ENCODE measurements around the gene GBGT1. TPM values are rescaled to one million over a fixed set of nuclear protein-coding genes. Genes with fewer than 3 reads are reported as not detected.

The GBGT1 gene
- polyA plus RNA-seq, 3 donors from 2014 or later, result not detected

GRCh38 chr9:133149130-133150015 lies 14.3 kb downstream of the GBGT1 start:
- peaks cover 32 to 39% of the 10 kb centered on the region in 2 donors for H3K4me1 Mint-ChIP-seq
- peak; percentile 88 to 90 (median 89) for DNase-seq
- no peaks in the 10 kb centered on the region for H3K9me3 Mint-ChIP-seq
- no peaks in the 10 kb centered on the region for H3K36me3 Mint-ChIP-seq
- H3K27me3 Mint-ChIP-seq (ENCODE audit: low read depth in 3 of 3), result peaks cover 3 to 16% (median 6%) of the 10 kb centered on the region in 3 donors
- H3K27ac Mint-ChIP-seq, result peak overlapping the region; percentile 71 to 89 (median 80)
- peak overlapping the region; percentile 69 to 83 (median 72) for H3K4me3 Mint-ChIP-seq

- Mint-ChIP-seq H3K9me3 (no peaks in the 10 kb centered on the region), H3K4me1 (peaks cover 39 to 46% of the 10 kb centered on the region in 2 donors), H3K27me3 (ENCODE audit: low read depth in 3 of 3) (peaks cover 9 to 23% (median 13%) of the 10 kb centered on the region in 3 donors), H3K4me3 (peak overlapping the region; percentile 85 to 96 (median 92)), H3K36me3 (no peaks in the 10 kb centered on the region), H3K27ac (peak overlapping the region; percentile 93 to 98 (median 97))
- peak; percentile 55 to 64 (median 62) for DNase-seq
These were observed 15.2 kb downstream of the GBGT1 start for GRCh38 chr9:133148199-133149129.

- Mint-ChIP-seq H3K27me3 (ENCODE audit: low read depth in 3 of 3) (peaks cover 14 to 25% (median 15%) of the 10 kb centered on the region in 3 donors), H3K36me3 (no peaks in the 10 kb centered on the region), H3K27ac (peak overlapping the region; percentile 93 to 98 (median 97)), H3K4me3 (peak overlapping the region; percentile 85 to 96 (median 92)), H3K4me1 (peaks cover 47 to 55% of the 10 kb centered on the region in 2 donors), H3K9me3 (no peaks in the 10 kb centered on the region)
- peak; percentile 77 to 82 (median 80) for DNase-seq
These were observed 16.1 kb downstream of the GBGT1 start for GRCh38 chr9:133147412-133148198.

DNA sequence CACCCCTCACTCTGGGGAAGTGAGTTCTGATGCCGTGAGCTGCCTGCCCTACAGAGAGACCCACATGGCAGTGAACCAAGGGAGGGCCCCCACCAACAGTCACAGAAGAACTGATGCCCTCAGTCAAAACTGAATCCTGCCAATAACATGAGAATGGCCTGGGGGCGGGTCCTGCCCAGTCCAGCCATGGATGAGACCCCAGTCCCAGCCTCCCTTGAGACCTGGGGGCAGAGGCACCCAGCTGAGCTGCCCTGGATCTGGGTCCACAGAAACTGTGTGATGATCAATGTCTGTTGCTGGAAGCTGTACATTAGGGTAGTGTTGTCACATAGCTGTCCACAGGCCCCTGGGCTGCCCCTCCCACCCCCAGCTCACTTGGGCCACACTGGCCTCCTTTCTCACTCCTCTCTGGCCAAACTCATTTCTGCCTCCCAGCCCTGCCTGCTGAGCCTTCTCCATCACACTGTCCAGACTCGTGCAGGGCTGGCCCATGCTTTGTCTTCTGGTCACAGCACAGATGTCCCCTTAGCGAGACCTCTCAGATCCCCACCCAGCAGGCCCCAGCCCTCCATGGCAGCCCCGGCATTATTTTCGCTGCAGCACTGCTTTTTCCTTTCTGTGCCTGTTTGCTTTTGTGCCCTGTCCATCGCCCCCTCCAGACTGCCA lies 16.8 kb downstream of the GBGT1 start:
- H3K4me1 Mint-ChIP-seq, result peaks cover 54 to 62% of the 10 kb centered on the region in 2 donors
- peak overlapping the region in 2 of 5 donors; percentile 25 to 85 for H3K4me3 Mint-ChIP-seq
- peaks cover 20 to 28% (median 20%) of the 10 kb centered on the region in 3 donors for H3K27me3 Mint-ChIP-seq (ENCODE audit: low read depth in 3 of 3)
- no peak for DNase-seq
- H3K36me3 Mint-ChIP-seq, result no peaks in the 10 kb centered on the region
- H3K9me3 Mint-ChIP-seq, result no peaks in the 10 kb centered on the region
- H3K27ac Mint-ChIP-seq, result peak overlapping the region; percentile 93 to 98 (median 96)

GRCh38 chr9:133144904-133145851 lies 18.5 kb downstream of the GBGT1 start:
- Mint-ChIP-seq H3K36me3 (no peaks in the 10 kb centered on the region), H3K4me1 (peaks cover 65 to 73% of the 10 kb centered on the region in 2 donors), H3K9me3 (no peaks in the 10 kb centered on the region), H3K4me3 (peak overlapping the region; percentile 77 to 84 (median 80)), H3K27ac (peak overlapping the region; percentile 93 to 97 (median 96)), H3K27me3 (ENCODE audit: low read depth in 3 of 3) (peaks cover 22 to 26% (median 23%) of the 10 kb centered on the region in 3 donors)
- DNase-seq, result no peak

- Mint-ChIP-seq H3K27ac (peak overlapping the region; percentile 93 to 97 (median 96)), H3K36me3 (no peaks in the 10 kb centered on the region), H3K4me3 (peak overlapping the region; percentile 77 to 84 (median 80)), H3K9me3 (no peaks in the 10 kb centered on the region), H3K27me3 (ENCODE audit: low read depth in 3 of 3) (peaks cover 22 to 24% (median 23%) of the 10 kb centered on the region in 3 donors), H3K4me1 (peaks cover 65 to 70% of the 10 kb centered on the region in 2 donors)
- peak; percentile 97 to 99 (median 98) for DNase-seq
These were observed 19.4 kb downstream of the GBGT1 start for GRCh38 chr9:133144142-133144903.

DNA sequence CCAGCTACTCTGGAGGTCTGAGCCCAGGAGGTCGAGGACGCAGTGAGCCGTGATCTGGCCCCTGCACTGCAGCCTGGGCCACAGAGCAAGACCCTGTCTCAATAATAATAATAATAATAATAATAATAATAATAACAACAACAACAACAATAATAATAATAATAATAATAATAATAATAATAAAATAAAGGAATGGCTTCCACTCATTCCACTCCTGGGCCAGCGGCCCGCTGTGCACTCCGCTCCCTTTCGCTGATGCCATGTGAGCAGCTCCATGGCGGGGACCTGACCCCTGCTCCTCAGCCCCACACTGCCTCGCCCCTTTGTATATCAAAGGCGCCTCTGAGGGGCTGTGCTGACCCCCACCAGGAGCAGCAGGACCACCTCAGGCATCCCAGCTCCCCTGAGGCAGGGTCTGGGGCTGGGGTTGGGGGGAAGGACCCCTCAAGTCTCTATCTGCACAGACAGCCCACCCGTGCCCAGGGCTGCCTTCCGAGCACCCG lies 20.0 kb downstream of the GBGT1 start:
- H3K27me3 Mint-ChIP-seq (ENCODE audit: low read depth in 3 of 3), result peaks cover 22 to 23% (median 23%) of the 10 kb centered on the region in 3 donors
- DNase-seq, result no peak
- peak overlapping the region; percentile 77 to 84 (median 80) for H3K4me3 Mint-ChIP-seq
- peak overlapping the region; percentile 96 to 99 (median 98) for H3K27ac Mint-ChIP-seq
- H3K4me1 Mint-ChIP-seq, result peaks cover 65 to 73% of the 10 kb centered on the region in 2 donors
- no peaks in the 10 kb centered on the region for H3K36me3 Mint-ChIP-seq
- no peaks in the 10 kb centered on the region for H3K9me3 Mint-ChIP-seq

DNA sequence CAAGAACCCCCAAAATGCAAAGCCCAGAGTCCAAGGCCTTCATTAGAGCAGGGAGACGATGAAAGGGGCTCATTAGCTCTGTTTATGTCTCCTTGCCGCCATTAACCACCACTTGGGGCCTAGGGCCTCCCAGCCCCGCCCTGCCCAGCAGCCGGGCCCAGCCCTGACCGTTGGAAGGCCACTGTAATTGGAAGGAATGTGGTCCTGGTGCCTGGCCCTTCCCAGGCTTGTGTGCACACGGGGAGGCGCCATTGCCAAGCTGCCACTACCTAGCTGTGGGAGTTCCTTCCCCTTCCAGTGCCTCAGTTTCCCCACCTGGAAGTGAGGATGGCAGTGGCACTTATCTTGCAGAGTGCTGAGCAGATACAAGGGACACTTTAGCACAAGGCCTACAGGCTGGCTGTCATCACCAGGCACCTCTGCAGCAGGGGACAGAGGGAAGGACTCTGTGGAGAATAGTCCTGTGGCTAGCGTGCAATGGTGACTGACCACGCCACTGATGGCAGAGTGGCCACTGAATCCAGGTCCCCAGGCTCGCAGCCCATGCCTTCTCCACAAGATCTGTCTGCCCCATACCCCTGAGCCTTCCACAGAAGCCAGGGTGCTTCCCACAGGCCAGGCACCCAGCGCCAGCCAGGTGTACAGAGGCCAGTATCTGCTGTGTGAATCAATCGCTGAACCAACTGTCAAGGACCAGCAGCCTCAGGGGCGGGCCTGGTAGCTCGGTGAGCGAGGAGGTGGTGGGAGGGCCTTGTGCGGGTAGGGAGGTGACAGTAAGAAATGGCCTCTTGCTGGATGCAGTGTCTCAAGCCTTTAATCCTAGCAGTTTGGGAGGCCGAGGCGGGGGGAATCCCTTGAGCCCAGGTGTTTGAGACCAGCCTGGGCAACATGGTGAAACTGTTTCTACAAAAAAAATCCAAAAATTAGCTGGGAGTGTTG lies 20.8 kb downstream of the GBGT1 start:
- H3K4me1 Mint-ChIP-seq, result peaks cover 58 to 67% of the 10 kb centered on the region in 2 donors
- H3K9me3 Mint-ChIP-seq, result no peaks in the 10 kb centered on the region
- H3K4me3 Mint-ChIP-seq, result peak overlapping the region; percentile 48 to 74 (median 66)
- peaks cover 16 to 23% (median 19%) of the 10 kb centered on the region in 3 donors for H3K27me3 Mint-ChIP-seq (ENCODE audit: low read depth in 3 of 3)
- peak overlapping the region; percentile 96 to 99 (median 98) for H3K27ac Mint-ChIP-seq
- no peaks in the 10 kb centered on the region for H3K36me3 Mint-ChIP-seq
- DNase-seq, result no peak

DNA sequence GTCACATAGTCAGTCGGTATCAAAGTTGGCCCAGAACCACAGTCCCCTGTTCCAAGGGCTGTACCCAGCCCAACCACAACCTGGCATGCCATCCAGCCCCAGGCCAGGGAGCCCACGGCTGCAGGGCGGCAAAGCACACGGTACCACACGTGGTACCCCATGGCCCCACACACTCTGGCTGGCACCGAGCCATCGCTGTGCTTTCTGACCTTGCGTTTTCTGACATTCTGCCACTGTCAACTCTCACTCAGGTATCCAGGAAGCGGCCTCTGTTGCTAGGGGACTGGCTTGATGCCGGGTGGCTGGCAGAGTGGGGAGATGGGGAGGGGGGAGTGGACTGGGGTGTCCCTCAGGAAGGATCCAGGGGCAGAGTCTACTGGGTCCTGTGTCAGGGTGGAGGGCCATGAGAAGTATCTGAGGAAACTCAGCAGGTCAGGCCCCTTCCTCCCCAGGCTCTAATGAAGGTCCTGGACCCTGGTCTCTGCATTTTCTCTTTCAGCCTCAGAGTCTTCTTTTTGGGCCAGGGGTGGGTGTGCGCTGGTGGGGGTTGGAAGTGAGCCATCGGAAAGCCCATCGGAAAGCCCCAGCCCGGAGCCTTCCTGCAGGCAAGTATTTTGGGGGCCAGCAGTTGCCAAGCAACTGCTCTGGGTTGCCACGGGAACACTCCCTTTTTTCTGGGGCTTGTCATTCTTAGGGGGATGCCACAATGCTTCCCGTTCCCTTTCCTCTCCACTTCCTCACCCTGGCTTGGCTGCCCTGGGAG lies 21.7 kb downstream of the GBGT1 start:
- Mint-ChIP-seq H3K9me3 (no peaks in the 10 kb centered on the region), H3K27ac (peak overlapping the region; percentile 96 to 99 (median 98)), H3K36me3 (no peaks in the 10 kb centered on the region), H3K27me3 (ENCODE audit: low read depth in 3 of 3) (peaks cover 13 to 20% (median 19%) of the 10 kb centered on the region in 3 donors), H3K4me1 (peaks cover 50 to 60% of the 10 kb centered on the region in 2 donors), H3K4me3 (peak overlapping the region; percentile 30 to 70 (median 66))
- DNase-seq, result peak; percentile 84 to 90 (median 86)
